OCI-LY7 (cell line): ENCODE measurements around the gene SLC25A45.

ENCODE experiments used
- EZH2phosphoT487 ChIP-seq: fragments of 200-600 bp; sonication (generic); IDR thresholded peaks from 2 replicates; pipeline ENCODE4 v1.6.1; 2018; ENCODE audit warnings: low read depth, borderline replicate concordance, mild to moderate bottlenecking, mixed run types, antibody characterized with exemption, low read length, moderate library complexity, mixed read lengths
- TF ChIP-seq, protein P1 (sequence below): fragments of 200-600 bp; sonication (generic); conservative IDR thresholded peaks from 2 replicates; pipeline ENCODE4 v1.5.1; 2014; ENCODE audit warnings: mild to moderate bottlenecking, antibody characterized with exemption, low read length, moderate library complexity, mixed read lengths

DNA sequence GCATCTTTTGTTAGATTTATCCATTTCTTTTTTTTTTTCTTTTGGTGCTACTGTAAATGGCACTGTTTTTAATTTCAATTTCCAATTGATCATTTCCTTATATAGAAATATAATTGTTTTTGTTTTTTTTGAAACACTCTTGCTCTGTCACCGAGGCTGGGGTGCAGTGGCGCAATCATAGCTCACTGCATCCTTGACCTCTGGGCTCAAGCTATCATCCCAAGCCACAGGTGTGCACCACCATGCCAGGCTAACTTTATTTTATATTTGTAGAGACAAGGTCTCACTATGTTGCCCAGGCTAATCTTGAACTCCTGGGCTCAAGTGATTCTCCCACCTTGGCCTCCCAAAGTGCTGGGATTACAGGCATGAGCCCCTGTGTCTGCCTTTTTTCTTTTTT, 20.3 kb upstream of the SLC25A45 start:
- TF ChIP-seq, protein P1, sequence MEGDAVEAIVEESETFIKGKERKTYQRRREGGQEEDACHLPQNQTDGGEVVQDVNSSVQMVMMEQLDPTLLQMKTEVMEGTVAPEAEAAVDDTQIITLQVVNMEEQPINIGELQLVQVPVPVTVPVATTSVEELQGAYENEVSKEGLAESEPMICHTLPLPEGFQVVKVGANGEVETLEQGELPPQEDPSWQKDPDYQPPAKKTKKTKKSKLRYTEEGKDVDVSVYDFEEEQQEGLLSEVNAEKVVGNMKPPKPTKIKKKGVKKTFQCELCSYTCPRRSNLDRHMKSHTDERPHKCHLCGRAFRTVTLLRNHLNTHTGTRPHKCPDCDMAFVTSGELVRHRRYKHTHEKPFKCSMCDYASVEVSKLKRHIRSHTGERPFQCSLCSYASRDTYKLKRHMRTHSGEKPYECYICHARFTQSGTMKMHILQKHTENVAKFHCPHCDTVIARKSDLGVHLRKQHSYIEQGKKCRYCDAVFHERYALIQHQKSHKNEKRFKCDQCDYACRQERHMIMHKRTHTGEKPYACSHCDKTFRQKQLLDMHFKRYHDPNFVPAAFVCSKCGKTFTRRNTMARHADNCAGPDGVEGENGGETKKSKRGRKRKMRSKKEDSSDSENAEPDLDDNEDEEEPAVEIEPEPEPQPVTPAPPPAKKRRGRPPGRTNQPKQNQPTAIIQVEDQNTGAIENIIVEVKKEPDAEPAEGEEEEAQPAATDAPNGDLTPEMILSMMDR = no peak
- no peak for TF ChIP-seq EZH2phosphoT487
